ENCODE results near the gene ACACA.

Gene ACACA

GRCh38 chr17:37100231-37100630, 306.4 kb downstream of the ACACA start:
- Histone ChIP-seq H3K27ac (ENCODE audit: low read depth, low read length) (no peak overlapping the region), H3K36me3 (ENCODE audit: control insufficient read depth, insufficient read depth, low read length) (peaks cover 14% of the 10 kb centered on the region), H3K9ac (ENCODE audit: low read length) (no peak overlapping the region), H3K27me3 (ENCODE audit: control insufficient read depth, insufficient read depth, low read length) (no peaks in the 10 kb centered on the region), H3K4me3 (ENCODE audit: low read length) (no peak overlapping the region), H3K4me1 (ENCODE audit: control insufficient read depth, insufficient read depth, low read length) (no peaks in the 10 kb centered on the region)

DNA sequence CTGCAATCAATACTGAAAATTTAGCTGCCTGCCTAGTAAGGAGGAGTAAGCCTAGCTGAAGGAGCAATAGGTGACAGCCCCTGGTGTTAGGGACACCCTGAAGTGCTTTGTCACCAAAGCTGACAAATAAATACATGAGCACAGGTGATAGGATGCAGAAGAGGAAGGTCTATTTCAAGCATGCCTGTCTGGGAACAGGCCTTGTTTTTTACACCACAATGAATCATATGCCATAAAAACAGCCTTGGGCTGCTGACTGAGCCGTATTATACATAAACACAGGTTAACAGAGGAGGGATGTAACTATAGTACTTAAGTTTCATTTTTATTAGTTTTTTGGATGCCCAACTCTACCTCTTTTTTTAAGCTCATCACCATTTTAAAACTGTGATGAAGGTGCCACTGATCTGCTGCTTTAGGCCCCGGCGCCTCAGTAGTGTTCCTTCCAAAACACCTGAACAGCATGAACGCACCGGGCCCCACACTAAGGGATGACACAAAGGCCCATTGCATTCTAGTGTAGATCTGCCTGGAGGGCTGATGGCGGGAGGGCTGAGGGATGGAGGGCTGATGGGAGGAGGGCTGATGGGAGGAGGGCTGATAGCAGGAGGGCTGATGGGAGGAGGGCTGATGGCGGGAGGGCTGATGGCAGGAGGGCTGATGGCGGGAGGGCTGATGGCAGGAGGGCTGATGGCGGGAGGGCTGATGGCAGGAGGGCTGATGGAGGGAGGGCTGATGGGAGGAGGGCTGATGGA, 307.5 kb downstream of the ACACA start:
- no peak overlapping the region for H3K4me3 ChIP-seq (ENCODE audit: low read length)
- no peaks in the 10 kb centered on the region for H3K27me3 ChIP-seq (ENCODE audit: control insufficient read depth, insufficient read depth, low read length)
- no peak overlapping the region for H3K27ac ChIP-seq (ENCODE audit: low read depth, low read length)
- no peak overlapping the region for H3K9ac ChIP-seq (ENCODE audit: low read length)
- peaks cover 20% of the 10 kb centered on the region for H3K36me3 ChIP-seq (ENCODE audit: control insufficient read depth, insufficient read depth, low read length)
- H3K4me1 ChIP-seq (ENCODE audit: control insufficient read depth, insufficient read depth, low read length): no peaks in the 10 kb centered on the region

DNA sequence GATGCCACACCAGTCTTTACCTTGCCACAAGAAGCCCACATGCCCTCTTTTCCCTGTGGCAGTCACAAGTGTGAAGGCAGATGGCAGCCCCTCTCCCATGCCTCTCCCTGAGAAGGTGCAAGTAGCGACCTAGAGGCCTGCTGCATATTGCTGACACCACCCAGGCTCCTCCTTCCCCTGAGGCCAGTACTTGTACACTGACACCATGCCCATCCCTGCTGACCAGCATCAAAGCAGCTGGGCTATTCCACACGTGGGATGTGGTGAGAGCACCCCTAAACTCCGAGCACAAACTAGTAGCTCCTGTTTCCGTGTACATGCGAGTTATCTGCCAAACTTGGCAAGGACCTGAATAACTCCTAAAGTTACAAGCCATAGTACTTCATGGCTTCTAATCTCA, 308.5 kb downstream of the ACACA start:
- no peak overlapping the region for H3K27ac ChIP-seq (ENCODE audit: low read depth, low read length)
- H3K4me1 ChIP-seq (ENCODE audit: control insufficient read depth, insufficient read depth, low read length): no peaks in the 10 kb centered on the region
- peaks cover 17% of the 10 kb centered on the region for H3K36me3 ChIP-seq (ENCODE audit: control insufficient read depth, insufficient read depth, low read length)
- H3K9ac ChIP-seq (ENCODE audit: low read length): no peak overlapping the region
- H3K4me3 ChIP-seq (ENCODE audit: low read length): no peak overlapping the region
- H3K27me3 ChIP-seq (ENCODE audit: control insufficient read depth, insufficient read depth, low read length): no peaks in the 10 kb centered on the region

- Histone ChIP-seq H3K9ac (ENCODE audit: low read length) (no peak overlapping the region), H3K4me1 (ENCODE audit: control insufficient read depth, insufficient read depth, low read length) (no peaks in the 10 kb centered on the region), H3K27ac (ENCODE audit: low read depth, low read length) (no peak overlapping the region), H3K4me3 (ENCODE audit: low read length) (no peak overlapping the region), H3K27me3 (ENCODE audit: control insufficient read depth, insufficient read depth, low read length) (no peaks in the 10 kb centered on the region), H3K36me3 (ENCODE audit: control insufficient read depth, insufficient read depth, low read length) (peaks cover 17% of the 10 kb centered on the region)
These were observed 309.5 kb downstream of the ACACA start for GRCh38 chr17:37097154-37097553.

DNA sequence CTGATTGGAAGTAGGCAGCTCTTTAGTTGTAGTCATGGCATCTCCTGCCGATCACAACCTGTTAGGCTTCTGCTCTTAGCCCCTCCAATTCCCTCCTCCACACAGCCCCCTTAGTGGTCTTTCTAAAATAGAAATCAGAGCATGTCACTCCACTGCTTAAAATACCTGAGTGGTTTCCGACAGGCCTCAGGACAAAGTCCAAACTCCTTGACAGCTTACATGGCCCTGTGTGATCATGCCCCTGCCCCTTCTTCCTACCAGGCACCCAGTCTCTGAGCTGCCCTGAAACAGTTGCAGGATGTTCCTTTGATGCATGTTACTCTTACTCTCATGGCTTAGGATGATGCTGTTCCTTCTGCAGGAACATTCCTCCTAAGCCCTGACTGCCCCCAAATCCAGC, 310.6 kb downstream of the ACACA start:
- Histone ChIP-seq H3K36me3 (ENCODE audit: control insufficient read depth, insufficient read depth, low read length) (peaks cover 17% of the 10 kb centered on the region), H3K9ac (ENCODE audit: low read length) (no peak overlapping the region), H3K4me1 (ENCODE audit: control insufficient read depth, insufficient read depth, low read length) (no peaks in the 10 kb centered on the region), H3K4me3 (ENCODE audit: low read length) (no peak overlapping the region), H3K27ac (ENCODE audit: low read depth, low read length) (no peak overlapping the region), H3K27me3 (ENCODE audit: control insufficient read depth, insufficient read depth, low read length) (no peaks in the 10 kb centered on the region)

GRCh38 chr17:37094391-37094790, 312.2 kb downstream of the ACACA start:
- Histone ChIP-seq H3K9ac (ENCODE audit: low read length) (no peak overlapping the region), H3K4me3 (ENCODE audit: low read length) (no peak overlapping the region), H3K27ac (ENCODE audit: low read depth, low read length) (no peak overlapping the region), H3K36me3 (ENCODE audit: control insufficient read depth, insufficient read depth, low read length) (peaks cover 17% of the 10 kb centered on the region), H3K4me1 (ENCODE audit: control insufficient read depth, insufficient read depth, low read length) (peaks cover 7% of the 10 kb centered on the region), H3K27me3 (ENCODE audit: control insufficient read depth, insufficient read depth, low read length) (no peaks in the 10 kb centered on the region)

GRCh38 chr17:37092701-37093100, 313.9 kb downstream of the ACACA start:
- Histone ChIP-seq H3K36me3 (ENCODE audit: control insufficient read depth, insufficient read depth, low read length) (peaks cover 17% of the 10 kb centered on the region), H3K4me1 (ENCODE audit: control insufficient read depth, insufficient read depth, low read length) (peaks cover 7% of the 10 kb centered on the region), H3K9ac (ENCODE audit: low read length) (no peak overlapping the region), H3K27ac (ENCODE audit: low read depth, low read length) (no peak overlapping the region), H3K27me3 (ENCODE audit: control insufficient read depth, insufficient read depth, low read length) (no peaks in the 10 kb centered on the region), H3K4me3 (ENCODE audit: low read length) (no peak overlapping the region)

DNA sequence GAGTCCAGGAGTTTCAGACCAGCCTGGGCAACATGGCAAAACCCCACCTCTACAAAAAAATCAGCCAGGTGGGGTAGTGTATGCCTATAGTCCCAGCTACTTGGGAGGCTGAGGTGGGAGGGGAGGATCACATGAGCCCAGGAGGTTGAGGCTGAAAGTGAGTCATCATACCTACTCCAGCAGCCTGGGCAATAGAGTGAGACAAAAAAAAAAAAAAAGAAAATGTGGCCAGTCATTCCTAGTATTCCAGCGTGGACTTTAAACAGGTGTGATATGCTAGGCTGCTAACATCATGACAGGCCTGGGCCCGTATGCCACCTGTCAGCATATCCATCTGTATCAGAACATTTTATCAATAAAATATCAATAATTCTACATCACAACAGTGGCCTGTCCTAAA, 314.6 kb downstream of the ACACA start:
- H3K4me1 ChIP-seq (ENCODE audit: control insufficient read depth, insufficient read depth, low read length): peaks cover 7% of the 10 kb centered on the region
- no peak overlapping the region for H3K4me3 ChIP-seq (ENCODE audit: low read length)
- no peaks in the 10 kb centered on the region for H3K27me3 ChIP-seq (ENCODE audit: control insufficient read depth, insufficient read depth, low read length)
- peaks cover 16% of the 10 kb centered on the region for H3K36me3 ChIP-seq (ENCODE audit: control insufficient read depth, insufficient read depth, low read length)
- no peak overlapping the region for H3K27ac ChIP-seq (ENCODE audit: low read depth, low read length)
- no peak overlapping the region for H3K9ac ChIP-seq (ENCODE audit: low read length)

GRCh38 chr17:37090941-37091340, 315.7 kb downstream of the ACACA start:
- no peak overlapping the region for H3K9ac ChIP-seq (ENCODE audit: low read length)
- H3K27ac ChIP-seq (ENCODE audit: low read depth, low read length): no peak overlapping the region
- H3K4me3 ChIP-seq (ENCODE audit: low read length): no peak overlapping the region
- H3K36me3 ChIP-seq (ENCODE audit: control insufficient read depth, insufficient read depth, low read length): peaks cover 13% of the 10 kb centered on the region
- H3K4me1 ChIP-seq (ENCODE audit: control insufficient read depth, insufficient read depth, low read length): peaks cover 7% of the 10 kb centered on the region
- H3K27me3 ChIP-seq (ENCODE audit: control insufficient read depth, insufficient read depth, low read length): no peaks in the 10 kb centered on the region

DNA sequence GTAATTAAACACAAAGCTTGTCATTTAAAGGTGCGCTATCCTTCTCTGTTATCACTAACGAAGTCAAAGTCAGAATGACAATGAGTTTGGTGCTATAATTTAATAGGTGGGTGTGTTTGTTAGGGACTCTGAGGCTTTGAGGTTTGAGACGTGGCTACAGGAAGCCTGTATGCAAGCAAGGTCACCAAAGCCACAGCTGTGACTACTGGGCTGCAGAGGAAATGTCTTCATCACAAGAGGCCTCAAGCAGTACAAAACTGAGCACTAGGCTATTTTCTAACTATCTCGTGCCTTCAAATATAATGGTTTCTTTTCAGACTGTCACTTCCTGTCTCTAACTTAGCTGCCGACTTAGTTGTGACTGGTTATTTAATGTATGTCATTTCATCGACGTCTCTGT, 316.7 kb downstream of the ACACA start:
- H3K27ac ChIP-seq (ENCODE audit: low read depth, low read length): no peak overlapping the region
- H3K36me3 ChIP-seq (ENCODE audit: control insufficient read depth, insufficient read depth, low read length): peaks cover 11% of the 10 kb centered on the region

DNA sequence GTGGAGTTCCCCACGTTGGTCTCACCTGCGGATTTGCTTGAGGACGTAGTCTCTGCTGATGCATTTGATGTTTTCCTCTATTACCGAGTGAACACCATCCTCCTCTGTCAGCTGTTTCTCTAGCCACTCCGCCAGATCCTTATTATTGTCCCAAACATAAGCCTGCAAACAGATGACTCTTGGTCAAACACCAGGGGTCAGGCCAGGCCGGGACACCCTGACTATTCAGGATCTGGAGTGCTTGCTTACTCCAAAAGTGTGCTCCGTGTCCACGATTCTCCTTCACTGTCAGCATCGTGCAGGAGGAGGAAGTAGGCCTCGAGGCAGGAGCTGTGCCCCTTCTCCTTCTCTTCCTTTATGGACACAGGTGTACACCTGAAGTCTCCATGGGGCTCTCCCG, 317.7 kb downstream of the ACACA start:
- H3K4me3 ChIP-seq (ENCODE audit: low read length): no peak overlapping the region
- no peak overlapping the region for H3K9ac ChIP-seq (ENCODE audit: low read length)
- no peaks in the 10 kb centered on the region for H3K27me3 ChIP-seq (ENCODE audit: control insufficient read depth, insufficient read depth, low read length)
- no peak overlapping the region for H3K27ac ChIP-seq (ENCODE audit: low read depth, low read length)
- H3K36me3 ChIP-seq (ENCODE audit: control insufficient read depth, insufficient read depth, low read length): peaks cover 7% of the 10 kb centered on the region
- H3K4me1 ChIP-seq (ENCODE audit: control insufficient read depth, insufficient read depth, low read length): peaks cover 7% of the 10 kb centered on the region

More for the DNA sequence above, 316.7 kb downstream of the ACACA start:
- Histone ChIP-seq H3K27me3 (ENCODE audit: control insufficient read depth, insufficient read depth, low read length) (no peaks in the 10 kb centered on the region), H3K4me1 (ENCODE audit: control insufficient read depth, insufficient read depth, low read length) (peaks cover 7% of the 10 kb centered on the region), H3K4me3 (ENCODE audit: low read length) (no peak overlapping the region), H3K9ac (ENCODE audit: low read length) (no peak overlapping the region)

GRCh38 chr17:37088459-37088858, 318.2 kb downstream of the ACACA start:
- H3K36me3 ChIP-seq (ENCODE audit: control insufficient read depth, insufficient read depth, low read length): peaks cover 7% of the 10 kb centered on the region
- no peak overlapping the region for H3K27ac ChIP-seq (ENCODE audit: low read depth, low read length)
- no peaks in the 10 kb centered on the region for H3K27me3 ChIP-seq (ENCODE audit: control insufficient read depth, insufficient read depth, low read length)
- no peak overlapping the region for H3K4me3 ChIP-seq (ENCODE audit: low read length)
- H3K4me1 ChIP-seq (ENCODE audit: control insufficient read depth, insufficient read depth, low read length): peaks cover 7% of the 10 kb centered on the region
- H3K9ac ChIP-seq (ENCODE audit: low read length): no peak overlapping the region

- H3K9ac ChIP-seq (ENCODE audit: low read length): no peak overlapping the region
- H3K27ac ChIP-seq (ENCODE audit: low read depth, low read length): no peak overlapping the region
- no peaks in the 10 kb centered on the region for H3K27me3 ChIP-seq (ENCODE audit: control insufficient read depth, insufficient read depth, low read length)
- H3K4me1 ChIP-seq (ENCODE audit: control insufficient read depth, insufficient read depth, low read length): peaks cover 7% of the 10 kb centered on the region
- H3K36me3 ChIP-seq (ENCODE audit: control insufficient read depth, insufficient read depth, low read length): peaks cover 7% of the 10 kb centered on the region
- no peak overlapping the region for H3K4me3 ChIP-seq (ENCODE audit: low read length)
These were observed 319.0 kb downstream of the ACACA start for GRCh38 chr17:37087683-37088082.

Data from rectal smooth muscle tissue (tissue), 1 donor.